ENCODE measurements around the gene ULK4. TPM values are rescaled to one million over a fixed set of nuclear protein-coding genes. Genes with fewer than 3 reads are reported as not detected.
"Not testable (repeated sequence)": the region's sequence is repeated elsewhere in the genome, so short reads cannot be mapped to it uniquely, and the experiment has no call there.

Gene ULK4
- polyA plus RNA-seq, 1 of the 3 experiments (the other 2 are of a cell fraction) = 6.2 TPM

GRCh38 chr3:41846850-41847249, 115.1 kb downstream of the ULK4 start:
- no peaks in the 10 kb centered on the region for H4K20me1 ChIP-seq (ENCODE audit: insufficient read depth)
- no peak overlapping the region for H3K4me3 ChIP-seq (ENCODE audit: low read depth in 2 of 2, low read length in 1 of 2)
- H3K4me2 ChIP-seq = no peak overlapping the region
- CTCF ChIA-PET = no interaction called here
- no peaks in the 10 kb centered on the region for H3K79me2 ChIP-seq (ENCODE audit: insufficient read depth)
- H3K36me3 ChIP-seq (replicated peaks in 1 of 2; ENCODE audit: control insufficient read depth in 1 of 2, insufficient read depth in 2 of 2, low read length in 1 of 2) = peaks cover 0 to 3% of the 10 kb centered on the region in 2 experiments
- no peaks in the 10 kb centered on the region for H3F3A ChIP-seq (replicated peaks; ENCODE audit: insufficient read depth)
- no peak overlapping the region for H3K27ac ChIP-seq (ENCODE audit: low read depth in 2 of 2, low read length in 1 of 2)
- TF ChIP-seq MEF2A (IDR thresholded peaks at IDR 0.05; ENCODE audit: borderline replicate concordance, low read depth) = no peak
- TF ChIP-seq ELF1 (IDR thresholded peaks at IDR 0.05) = no peak
- H3K9me2 ChIP-seq = no peaks in the 10 kb centered on the region
- H2AFZ ChIP-seq (ENCODE audit: low read depth) = no peak overlapping the region
- DNase-seq = no peak
- no peaks in the 10 kb centered on the region for H3K9me3 ChIP-seq
- H3K9ac ChIP-seq = no peak overlapping the region
- POLR2A ChIA-PET = no interaction called here
- 97% methylated on average over 1 of the region's 1 CpG for WGBS (ENCODE audit: low lambda C conversion rate)
- no peaks in the 10 kb centered on the region for H3K27me3 ChIP-seq (ENCODE audit: insufficient read depth)
- no peaks in the 10 kb centered on the region; a peak in 1 of 4 replicates for H3K4me1 ChIP-seq (ENCODE audit: control insufficient read depth in 1 of 2, insufficient read depth in 2 of 2, low read depth in 1 of 2, low read length in 1 of 2)

- Histone ChIP-seq H2AFZ (ENCODE audit: low read depth) (no peak overlapping the region), H3K4me2 (no peak overlapping the region), H3K36me3 (replicated peaks in 1 of 2; ENCODE audit: control insufficient read depth in 1 of 2, insufficient read depth in 2 of 2, low read length in 1 of 2) (peaks cover 0 to 3% of the 10 kb centered on the region in 2 experiments), H3K9me2 (no peaks in the 10 kb centered on the region), H3K79me2 (ENCODE audit: insufficient read depth) (no peaks in the 10 kb centered on the region), H3K4me3 (ENCODE audit: low read depth in 2 of 2, low read length in 1 of 2) (no peak overlapping the region), H3K9me3 (no peaks in the 10 kb centered on the region), H3K9ac (no peak overlapping the region), H3K27me3 (ENCODE audit: insufficient read depth) (no peaks in the 10 kb centered on the region), H3K27ac (ENCODE audit: low read depth in 2 of 2, low read length in 1 of 2) (no peak overlapping the region), H4K20me1 (ENCODE audit: insufficient read depth) (no peaks in the 10 kb centered on the region), H3K4me1 (ENCODE audit: control insufficient read depth in 1 of 2, insufficient read depth in 2 of 2, low read depth in 1 of 2, low read length in 1 of 2) (no peaks in the 10 kb centered on the region; a peak in 1 of 4 replicates), H3F3A (replicated peaks; ENCODE audit: insufficient read depth) (no peaks in the 10 kb centered on the region)
- ChIA-PET POLR2A (no interaction called here), CTCF (no interaction called here)
- 86% methylated on average over 1 of the region's 1 CpG for WGBS (ENCODE audit: low lambda C conversion rate)
- TF ChIP-seq GATA2 (CRISPR knock-in tag; IDR thresholded peaks at IDR 0.05) (no peak), SMC3 (IDR thresholded peaks at IDR 0.05; ENCODE audit: low read depth, low read length) (no peak), NFIC (IDR thresholded peaks at IDR 0.05; ENCODE audit: borderline replicate concordance) (no peak), CTCF (IDR thresholded peaks at IDR 0.05) (no peak), TAF1 (IDR thresholded peaks at IDR 0.05; ENCODE audit: borderline replicate concordance, low read depth, low read length) (no peak), GABPA (IDR thresholded peaks at IDR 0.05; ENCODE audit: low read depth) (no peak), FOXM1 (IDR thresholded peaks at IDR 0.05; ENCODE audit: low read depth) (no peak), FOXJ3 (CRISPR knock-in tag; IDR thresholded peaks at IDR 0.05) (no peak), POLR2AphosphoS5 (IDR thresholded peaks at IDR 0.05; ENCODE audit: low read depth, low read length) (no peak), ZBTB33 (IDR thresholded peaks at IDR 0.05; ENCODE audit: borderline replicate concordance, low read depth) (no peak), YY1 (IDR thresholded peaks at IDR 0.05; ENCODE audit: low read depth) (no peak)
- TF ChIP-seq, protein P1, sequence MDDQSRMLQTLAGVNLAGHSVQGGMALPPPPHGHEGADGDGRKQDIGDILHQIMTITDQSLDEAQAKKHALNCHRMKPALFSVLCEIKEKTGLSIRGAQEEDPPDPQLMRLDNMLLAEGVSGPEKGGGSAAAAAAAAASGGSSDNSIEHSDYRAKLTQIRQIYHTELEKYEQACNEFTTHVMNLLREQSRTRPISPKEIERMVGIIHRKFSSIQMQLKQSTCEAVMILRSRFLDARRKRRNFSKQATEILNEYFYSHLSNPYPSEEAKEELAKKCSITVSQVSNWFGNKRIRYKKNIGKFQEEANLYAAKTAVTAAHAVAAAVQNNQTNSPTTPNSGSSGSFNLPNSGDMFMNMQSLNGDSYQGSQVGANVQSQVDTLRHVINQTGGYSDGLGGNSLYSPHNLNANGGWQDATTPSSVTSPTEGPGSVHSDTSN (IDR thresholded peaks at IDR 0.05) = no peak
- DNase-seq = no peak
Measured at GRCh38 chr3:41845826-41846225, 116.1 kb downstream of the ULK4 start.

DNA sequence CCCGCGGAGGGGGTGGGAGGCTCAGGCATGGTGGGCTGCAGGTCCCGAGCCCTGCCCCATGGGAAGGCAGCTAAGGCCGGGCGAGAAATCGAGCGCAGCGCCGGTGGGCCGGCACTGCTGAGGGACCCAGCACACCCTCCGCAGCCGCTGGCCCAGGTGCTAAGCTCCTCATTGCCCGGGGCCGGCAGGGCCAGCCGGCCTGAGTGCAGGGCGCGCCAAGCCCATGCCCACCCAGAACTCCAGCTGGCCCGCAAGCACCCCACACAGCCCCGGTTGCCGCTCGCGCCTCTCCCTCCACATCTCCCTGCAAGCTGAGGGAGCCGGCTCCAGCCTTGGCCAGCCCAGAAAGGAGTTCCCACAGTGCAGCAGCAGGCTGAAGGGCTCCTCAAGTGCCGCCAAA, 117.6 kb downstream of the ULK4 start:
- H3K79me2 ChIP-seq (ENCODE audit: insufficient read depth); H3K9me2 ChIP-seq; H3K27me3 ChIP-seq (ENCODE audit: insufficient read depth); H3K36me3 ChIP-seq (replicated peaks in 1 of 2; ENCODE audit: control insufficient read depth in 1 of 2, insufficient read depth in 2 of 2, low read length in 1 of 2); H3K9me3 ChIP-seq; CTCF ChIA-PET; H3F3A ChIP-seq (replicated peaks; ENCODE audit: insufficient read depth); H3K4me3 ChIP-seq (ENCODE audit: low read depth in 2 of 2, low read length in 1 of 2); H3K27ac ChIP-seq (ENCODE audit: low read depth in 2 of 2, low read length in 1 of 2); H3K4me1 ChIP-seq (ENCODE audit: control insufficient read depth in 1 of 2, insufficient read depth in 2 of 2, low read depth in 1 of 2, low read length in 1 of 2); DNase-seq; H3K9ac ChIP-seq; H2AFZ ChIP-seq (ENCODE audit: low read depth); H3K4me2 ChIP-seq; H4K20me1 ChIP-seq (ENCODE audit: insufficient read depth); POLR2A ChIA-PET: not testable (repeated sequence)
- no CpG with 5 or more reads among the region's 24 CpGs for WGBS (ENCODE audit: low lambda C conversion rate)
